ENCODE results near the gene ACOT7. TPM values are rescaled to one million over a fixed set of nuclear protein-coding genes. Genes with fewer than 3 reads are reported as not detected.

Gene ACOT7
- total and polyA plus RNA-seq, 2 donors (not counting 1 experiment from before 2014, with no cell fraction given): 4.2 to 4.6 TPM

- intact Hi-C loops (cut with micrococcal nuclease): no loop called here
- H3K4me3 Mint-ChIP-seq: no peak overlapping the region
Observed at GRCh38 chr1:6414881-6415626, 21.5 kb upstream of the ACOT7 start.

More at GRCh38 chr1:6414881-6415626, 21.5 kb upstream of the ACOT7 start:
- ChIA-PET POLR2A (no interaction called here), CTCF (interaction anchor here (1.0 to 2.2 kb wide), 3 partner anchors 10 to 231 kb away, joined by 3 to 7 read pairs (median 3); no protein-coding TSS in a partner anchor)
- H3K9me3 Mint-ChIP-seq (ENCODE audit: insufficient read depth): no peaks in the 10 kb centered on the region
- Histone ChIP-seq H3K4me3 (ENCODE audit: control extremely low read depth in 1 of 5, extremely low read depth in 1 of 5, insufficient read depth in 1 of 5, low read depth in 2 of 5, low read length in 4 of 5) (no peak overlapping the region), H2AFZ (ENCODE audit: insufficient read depth, low read depth, low read length, poor library complexity, severe bottlenecking) (no peak overlapping the region), H3K79me2 (ENCODE audit: control insufficient read depth, insufficient read depth, low read length) (no peaks in the 10 kb centered on the region), H3K9me3 (ENCODE audit: control extremely low read depth in 1 of 3, control insufficient read depth in 2 of 3, insufficient read depth in 1 of 3, low read length in 2 of 3) (no peaks in the 10 kb centered on the region), H3K4me2 (replicated peaks; ENCODE audit: low read depth, low read length, poor library complexity, severe bottlenecking) (no peak overlapping the region), H4K20me1 (ENCODE audit: control insufficient read depth, insufficient read depth, low read length, poor library complexity, severe bottlenecking) (no peaks in the 10 kb centered on the region), H3K4me1 (ENCODE audit: control insufficient read depth in 2 of 2, insufficient read depth in 2 of 2, low read length in 2 of 2) (peaks cover 7 to 14% of the 10 kb centered on the region in 2 donors), H3K27me3 (replicated peaks in 1 of 4; ENCODE audit: control extremely low read depth in 1 of 4, control insufficient read depth in 3 of 4, insufficient read depth in 4 of 4, low read length in 3 of 4) (peaks cover 0 to 48% (median 16%) of the 10 kb centered on the region in 4 experiments), H3K27ac (ENCODE audit: low read length in 2 of 2) (no peak overlapping the region), H3K9ac (ENCODE audit: low read length) (no peak overlapping the region), H3K36me3 (replicated peaks in 1 of 2; ENCODE audit: control extremely low read depth in 1 of 2, control insufficient read depth in 1 of 2, extremely low read depth in 1 of 2, insufficient read depth in 2 of 2, low read length in 1 of 2) (no peaks in the 10 kb centered on the region)
- H3K27ac Mint-ChIP-seq: no peak overlapping the region
- 78% methylated on average over 12 of the region's 17 CpGs for WGBS (ENCODE audit: insufficient coverage)
- TF ChIP-seq EZH2 (IDR thresholded peaks at IDR 0.05; ENCODE audit: borderline replicate concordance, insufficient read depth, low read depth, low read length, poor library complexity, severe bottlenecking) (no peak), CTCF (IDR thresholded peaks at IDR 0.05) (no peak)
- ATAC-seq (ENCODE audit: low read depth): no peak
- H3K27me3 Mint-ChIP-seq: peaks cover 48% of the 10 kb centered on the region
- H3K4me1 Mint-ChIP-seq: peaks cover 5% of the 10 kb centered on the region
- DNase-seq: no peak
